Ishikawa (cell line): ENCODE results near the gene F9.

Source experiments
- CEBPB ChIP-seq: IDR thresholded peaks from 2 replicates; pipeline ENCODE4 v1.6.1; 2012
- CREB1 ChIP-seq: IDR thresholded peaks from 2 replicates; pipeline ENCODE4 v1.6.1; 2012; ENCODE audit warnings: low read depth
- EGR1 ChIP-seq: IDR thresholded peaks from 2 replicates; pipeline ENCODE4 v1.6.1; 2012
- EP300 ChIP-seq: IDR thresholded peaks from 2 replicates; pipeline ENCODE4 v1.6.1; 2012; ENCODE audit warnings: borderline replicate concordance
- FOXM1 ChIP-seq: IDR thresholded peaks from 2 replicates; pipeline ENCODE4 v1.6.1; 2012; ENCODE audit warnings: low read depth, borderline replicate concordance
- MAX ChIP-seq: IDR thresholded peaks from 2 replicates; pipeline ENCODE4 v1.6.1; 2012
- NFIC ChIP-seq: IDR thresholded peaks from 2 replicates; pipeline ENCODE4 v1.6.1; 2012
- RAD21 ChIP-seq: IDR thresholded peaks from 2 replicates; pipeline ENCODE4 v1.6.1; 2012; ENCODE audit warnings: low read depth
- REST ChIP-seq: IDR thresholded peaks from 2 replicates; pipeline ENCODE4 v1.6.1; 2012; ENCODE audit warnings: low read depth, mild to moderate bottlenecking
- TAF1 ChIP-seq: IDR thresholded peaks from 2 replicates; pipeline ENCODE4 v1.6.1; 2012; ENCODE audit warnings: low read depth, mild to moderate bottlenecking
- TCF12 ChIP-seq: IDR thresholded peaks from 2 replicates; pipeline ENCODE4 v1.6.1; 2012; ENCODE audit warnings: low read depth
- TEAD4 ChIP-seq: IDR thresholded peaks from 2 replicates; pipeline ENCODE4 v1.6.1; 2012
- USF1 ChIP-seq: IDR thresholded peaks from 2 replicates; pipeline ENCODE4 v1.6.1; 2012
- YY1 ChIP-seq: IDR thresholded peaks from 2 replicates; pipeline ENCODE4 v1.6.1; 2012; ENCODE audit warnings: low read depth
- ZBTB7A ChIP-seq: IDR thresholded peaks from 2 replicates; pipeline ENCODE4 v1.6.1; 2012; ENCODE audit warnings: low read depth

F9 gene

GRCh38 chrX:139506333-139506732 is 24.2 kb upstream of the F9 start:
- no peak for TF ChIP-seq CEBPB
- TF ChIP-seq REST = no peak
- TF ChIP-seq YY1 = no peak
- no peak for TF ChIP-seq USF1
- no peak for TF ChIP-seq EGR1
- TF ChIP-seq CREB1 = no peak
- TF ChIP-seq NFIC = no peak

DNA sequence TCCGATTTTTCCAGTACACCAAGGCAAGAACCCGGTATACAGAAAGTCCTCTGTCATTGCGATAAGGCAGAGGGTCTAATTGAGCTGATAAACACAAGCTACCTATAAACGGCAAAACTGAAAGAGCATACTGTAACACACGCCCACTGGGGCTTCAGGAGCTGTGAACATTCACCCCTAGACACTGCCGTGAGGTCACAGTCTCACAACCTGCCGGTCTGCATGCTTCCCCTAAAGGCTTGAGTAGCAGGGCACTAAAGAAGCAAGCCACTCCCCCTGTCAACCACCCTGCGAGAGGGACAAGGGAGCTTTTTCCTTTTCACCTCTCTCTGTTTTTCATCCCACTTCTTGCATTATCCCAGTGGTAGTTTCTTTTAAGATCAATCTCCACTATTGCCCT is 22.4 kb upstream of the F9 start:
- TF ChIP-seq RAD21 (no peak), TAF1 (no peak), CREB1 (no peak), USF1 (no peak), NFIC (no peak), FOXM1 (no peak), EP300 (no peak), TCF12 (no peak), MAX (no peak), YY1 (no peak), REST (no peak), TEAD4 (no peak), ZBTB7A (no peak), EGR1 (no peak), CEBPB (no peak)

DNA sequence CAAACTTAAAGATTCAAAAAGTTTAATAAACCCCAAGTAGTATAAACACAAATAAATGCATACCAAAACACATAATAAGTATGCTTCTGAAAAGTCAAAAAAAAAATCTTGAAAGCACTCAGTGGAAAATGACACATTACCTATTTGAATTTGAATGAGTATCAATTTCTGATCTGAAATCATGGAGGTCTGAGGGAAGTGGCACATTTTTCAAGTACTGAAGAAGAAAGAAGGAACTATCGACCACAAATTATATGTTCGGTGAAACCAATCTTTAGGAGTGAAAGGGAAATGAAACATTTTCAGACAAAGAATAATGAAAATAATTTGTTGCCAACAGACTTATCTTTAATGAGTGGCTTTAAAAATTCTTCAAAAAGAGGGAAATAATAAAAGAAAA is 12.1 kb upstream of the F9 start:
- TF ChIP-seq RAD21 = no peak
- TF ChIP-seq TEAD4 = no peak
- TF ChIP-seq REST = no peak
- no peak for TF ChIP-seq CEBPB
- TF ChIP-seq FOXM1 = no peak
- TF ChIP-seq EP300 = no peak
- no peak for TF ChIP-seq MAX
- no peak for TF ChIP-seq EGR1
- no peak for TF ChIP-seq NFIC
- no peak for TF ChIP-seq YY1
- TF ChIP-seq TCF12 = no peak
- TF ChIP-seq ZBTB7A = no peak

GRCh38 chrX:139532834-139533233 is 2.3 kb downstream of the F9 start:
- no peak for TF ChIP-seq NFIC
- TF ChIP-seq CEBPB = no peak
- TF ChIP-seq TEAD4 = no peak
- no peak for TF ChIP-seq CREB1
- TF ChIP-seq EGR1 = no peak
- TF ChIP-seq EP300 = no peak
- no peak for TF ChIP-seq TAF1
- TF ChIP-seq TCF12 = no peak
- TF ChIP-seq ZBTB7A = no peak
- no peak for TF ChIP-seq YY1
- TF ChIP-seq RAD21 = no peak
- TF ChIP-seq USF1 = no peak
- no peak for TF ChIP-seq FOXM1
- TF ChIP-seq REST = no peak
- no peak for TF ChIP-seq MAX
